NCI-H1417 treated with DMSO at 0.1 percent for 48 hours (cell line): ENCODE measurements around the gene NPAP1.
"Not testable (repeated sequence)": the region's sequence is repeated elsewhere in the genome, so short reads cannot be mapped to it uniquely, and the experiment has no call there.

ENCODE experiments used
- DNase-seq: peaks from one replicate; lab custom pipeline; 2025; lab: John Stamatoyannopoulos, UW

The NPAP1 gene

GRCh38 chr15:24675332-24676144 is at the start of gene NPAP1:
TSS of gene NPAP1 (plus strand) at chr15:24675775. CDS start at chr15:24675868, 93 bp downstream.
- no peak for DNase-seq

DNA sequence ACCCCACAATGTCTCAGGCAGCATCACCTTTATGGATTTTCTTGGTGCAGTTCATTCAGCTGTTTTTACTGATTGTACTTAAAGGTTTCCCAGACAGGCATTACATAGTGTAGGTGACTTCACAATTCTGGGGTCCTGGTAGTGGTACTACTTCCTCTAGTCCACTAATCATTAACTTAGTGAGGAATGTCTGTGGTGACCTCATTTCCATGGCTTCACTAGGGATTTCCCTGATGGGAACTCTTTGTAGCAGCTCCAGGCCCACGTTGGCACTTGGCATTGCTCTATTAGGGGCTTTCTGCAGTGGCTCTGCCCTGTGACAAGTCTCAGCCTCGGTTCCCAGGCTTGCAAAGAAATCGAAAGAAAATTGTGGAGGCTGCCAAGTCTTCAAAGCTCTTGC is 48.1 kb upstream of the NPAP1 start:
- no peak for DNase-seq

DNA sequence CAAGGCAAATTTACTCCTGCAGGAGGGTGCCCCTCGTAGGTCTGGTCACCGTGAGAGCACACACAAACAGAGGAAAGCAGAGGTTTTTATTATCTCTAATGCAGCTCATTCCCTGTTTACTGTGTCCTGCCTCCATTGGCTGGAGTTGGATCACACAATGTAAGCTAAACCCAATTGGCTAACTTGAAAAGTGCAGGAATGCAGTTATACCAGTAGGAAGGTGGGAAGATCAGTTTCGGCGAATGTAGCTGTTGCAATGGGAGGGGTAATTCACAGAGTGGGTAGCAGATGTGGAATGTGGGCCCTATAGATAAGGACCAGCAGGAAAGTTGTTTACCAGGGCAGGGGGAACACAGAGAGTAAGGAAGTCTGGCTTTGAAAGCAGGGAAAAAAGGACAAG is 42.5 kb upstream of the NPAP1 start:
- DNase-seq, result no peak

DNA sequence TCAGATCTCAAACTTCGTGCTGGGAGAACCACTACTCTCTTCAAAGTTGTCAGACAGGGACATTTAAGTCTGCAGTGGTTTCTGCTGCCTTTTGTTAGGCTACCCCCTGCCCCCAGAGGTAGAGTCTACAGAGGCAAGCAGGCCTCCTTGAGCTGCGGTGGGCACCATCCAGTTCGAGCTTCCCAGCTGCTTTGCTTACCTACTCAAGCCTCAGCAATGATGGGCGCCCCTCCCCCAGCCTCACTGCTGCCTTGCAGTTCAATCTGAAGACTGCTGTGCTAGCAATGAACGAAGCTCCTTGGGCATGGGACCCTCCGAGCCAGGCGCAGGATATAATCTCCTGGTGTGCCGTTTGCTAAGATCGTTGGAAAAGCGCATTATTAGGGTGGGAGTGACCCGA is 36.2 kb upstream of the NPAP1 start:
- DNase-seq, result not testable (repeated sequence)

GRCh38 chr15:24645627-24646026 is 29.9 kb upstream of the NPAP1 start:
- no peak for DNase-seq

DNA sequence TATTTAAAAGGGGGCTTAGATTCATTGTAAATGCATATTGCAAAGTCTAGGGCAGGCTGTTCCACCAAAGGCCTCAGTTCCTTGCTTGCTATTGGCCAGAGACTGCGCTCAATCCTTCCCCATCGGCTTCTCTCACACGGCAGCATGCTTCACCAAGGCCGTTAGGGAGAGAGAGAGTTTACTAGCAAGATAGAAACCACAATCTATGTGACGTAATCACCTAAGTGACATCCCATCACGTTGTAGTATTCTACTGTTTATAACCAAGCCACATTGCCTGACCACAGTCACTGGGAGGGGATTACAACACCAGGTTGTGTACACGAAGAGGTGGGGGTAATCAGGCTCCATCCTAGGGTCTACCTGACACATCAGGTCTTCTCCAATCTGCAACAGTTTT is 16.0 kb upstream of the NPAP1 start:
- DNase-seq, result no peak

GRCh38 chr15:24662991-24663390 is 12.6 kb upstream of the NPAP1 start:
- DNase-seq, result no peak

DNA sequence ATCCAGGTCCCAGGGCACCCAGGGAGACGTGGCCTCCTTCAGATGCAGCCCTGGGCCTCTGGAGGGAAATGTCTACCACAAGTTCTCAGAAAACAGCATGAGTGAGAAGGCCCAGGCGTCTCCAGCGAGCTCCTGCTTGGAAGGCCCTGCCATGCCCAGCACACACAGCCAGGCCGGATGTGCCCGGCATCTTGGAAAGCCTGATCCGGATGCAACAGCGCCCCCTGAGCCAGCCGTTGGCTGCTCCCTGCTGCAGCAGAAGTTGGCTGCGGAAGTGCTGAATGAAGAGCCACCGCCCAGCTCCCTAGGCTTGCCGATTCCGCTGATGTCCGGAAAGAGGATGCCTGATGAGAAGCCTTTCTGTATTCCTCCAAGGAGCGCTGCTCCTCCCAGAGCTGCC is 856 bp downstream of the NPAP1 start:
- DNase-seq, result no peak

GRCh38 chr15:24678485-24678884 is 2.9 kb downstream of the NPAP1 start:
- DNase-seq, result no peak

DNA sequence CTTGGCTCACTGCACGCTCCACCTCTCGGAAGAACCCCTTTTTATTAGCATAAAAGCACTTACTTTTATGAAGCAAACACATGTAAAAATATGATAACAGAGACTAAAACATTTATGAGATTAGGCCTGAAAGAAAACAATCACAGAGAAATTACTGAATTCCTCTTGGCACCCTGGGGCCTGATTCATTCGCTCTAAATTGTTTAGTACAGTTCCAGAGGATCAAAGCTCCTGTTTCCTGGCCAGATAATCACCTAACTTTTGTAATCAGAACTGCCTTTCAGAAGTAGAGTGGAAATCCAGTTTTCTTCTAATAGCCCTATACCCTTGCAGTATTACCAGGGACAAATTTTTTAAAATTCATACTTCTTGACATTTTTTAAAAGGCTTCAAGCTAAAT is 6.4 kb downstream of the NPAP1 start:
- no peak for DNase-seq

DNA sequence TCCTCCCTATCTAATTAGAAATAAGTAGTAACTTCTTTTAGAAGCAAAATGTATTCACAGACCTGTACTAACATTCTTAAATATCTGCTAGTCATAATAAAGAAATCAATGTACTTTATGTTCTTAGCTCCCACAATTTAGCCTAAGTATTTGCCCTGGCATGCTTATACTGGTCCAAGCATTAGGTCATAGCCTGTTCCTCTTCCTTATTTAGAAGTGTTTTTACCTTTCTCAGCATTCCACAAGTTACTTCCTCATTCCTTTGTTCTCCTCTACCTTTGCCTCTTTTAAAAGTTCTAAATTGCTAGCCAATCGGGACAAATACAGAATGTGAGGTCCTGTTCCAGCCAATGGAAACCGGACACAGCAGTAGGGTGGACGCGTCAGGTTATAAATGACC is 7.3 kb downstream of the NPAP1 start:
- DNase-seq, result not testable (repeated sequence)

GRCh38 chr15:24683736-24684135 is 8.2 kb downstream of the NPAP1 start:
- DNase-seq, result no peak

DNA sequence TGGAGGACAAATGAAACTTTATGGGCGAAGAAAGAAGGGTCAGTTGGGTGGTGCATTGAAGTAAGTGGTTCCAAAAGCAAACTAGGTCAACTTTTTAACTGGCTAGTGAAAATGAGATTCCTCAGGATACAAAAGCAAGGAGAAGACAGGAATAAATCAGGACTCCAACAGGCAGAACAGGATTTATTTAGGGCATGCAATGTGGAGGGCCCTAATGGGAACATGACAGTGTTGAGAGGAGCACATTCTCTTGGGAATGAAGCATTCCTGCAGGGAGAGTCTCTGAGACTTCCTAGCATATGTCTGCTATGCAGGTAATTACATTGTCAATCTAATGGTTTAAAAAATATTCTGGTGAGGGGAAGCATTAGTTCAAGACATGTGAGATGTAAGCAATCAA is 8.7 kb downstream of the NPAP1 start:
- no peak for DNase-seq

GRCh38 chr15:24696201-24696600 is 20.6 kb downstream of the NPAP1 start:
- DNase-seq, result no peak

- DNase-seq, result no peak
These were observed 21.3 kb downstream of the NPAP1 start for GRCh38 chr15:24696842-24697241.

DNA sequence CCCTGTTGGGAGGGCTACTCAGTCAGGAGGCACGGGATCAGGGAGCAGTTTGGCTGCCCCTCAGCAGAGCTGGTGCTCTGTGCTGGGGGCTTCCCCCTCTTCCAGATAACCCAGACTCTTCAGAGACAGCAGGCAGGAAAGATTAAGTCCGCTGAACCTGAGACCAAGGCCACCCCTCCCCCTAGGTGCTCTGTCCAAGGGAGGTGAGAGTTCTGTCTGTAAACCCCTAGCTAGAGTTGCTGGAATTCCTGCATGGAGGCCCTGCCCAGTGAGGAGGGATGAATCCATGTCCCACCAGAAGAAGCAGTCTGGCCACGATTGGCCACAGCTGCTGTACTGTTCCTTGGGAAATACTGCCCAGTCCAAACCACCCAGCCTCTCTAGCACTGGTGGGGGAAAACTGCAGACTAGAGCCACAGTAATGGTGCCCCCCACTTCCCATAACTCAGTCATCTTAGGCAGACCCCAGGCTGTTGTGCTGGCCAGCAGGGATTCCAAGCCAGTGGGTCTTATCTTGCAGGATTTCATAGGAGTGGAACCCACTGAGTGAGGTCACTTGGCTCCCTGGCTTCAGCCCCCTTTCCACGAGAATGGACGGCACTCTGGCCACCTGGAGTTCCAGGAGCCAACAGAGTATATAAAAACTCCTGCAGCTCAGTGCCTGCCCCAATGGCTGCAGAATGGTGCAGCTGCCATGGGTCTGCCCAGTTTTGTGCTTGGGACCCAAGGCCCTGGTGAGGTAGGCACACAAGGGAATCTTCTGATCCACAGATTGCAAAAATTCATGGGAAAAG is 42.9 kb downstream of the NPAP1 start:
- no peak for DNase-seq

DNA sequence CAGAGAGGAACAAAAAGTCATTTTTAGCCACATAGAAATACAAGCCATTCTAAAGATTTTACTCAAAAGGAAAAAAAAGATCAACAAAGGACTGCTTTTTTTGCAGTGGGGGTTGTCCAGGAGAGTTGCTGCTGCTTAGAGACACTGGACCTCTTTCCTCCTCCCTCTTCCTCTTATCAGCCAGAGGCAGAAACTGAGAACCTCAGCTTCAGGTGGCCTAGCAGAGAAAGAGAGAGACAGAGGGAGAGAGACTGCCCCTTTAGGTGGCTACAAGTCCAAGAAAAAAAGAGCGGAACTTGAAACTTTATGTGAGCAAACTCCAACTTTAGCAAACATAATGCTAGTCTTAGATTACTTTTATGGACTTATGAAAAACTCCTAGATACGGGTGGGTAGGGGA is 54.2 kb downstream of the NPAP1 start:
- DNase-seq, result no peak
